HL-60 (cell line): ENCODE measurements around the gene MEP1B.

ENCODE experiments used
- DNase-seq, 2 experiments: peaks; one replicate each; pipeline ENCODE4 v3.0.0-alpha.2; 2010 to 2020; ENCODE audit warnings: low read depth in 1 of 2, low spot score in 1 of 2
- H3K27ac ChIP-seq: fragments of 250-450 bp; sonication (Bioruptor Pico); replicated peaks from 2 replicates; pipeline ENCODE4 v1.5.1; 2020; ENCODE audit warnings: mild to moderate bottlenecking, moderate library complexity
- H3K27me3 ChIP-seq: fragments of 250-450 bp; sonication (Bioruptor Pico); 2 replicates; pipeline ENCODE4 v1.5.1; 2021; ENCODE audit warnings: mild to moderate bottlenecking, moderate library complexity; ENCODE audit not compliant: insufficient read depth, poor library complexity, severe bottlenecking
- H3K4me3 ChIP-seq: replicated peaks from 2 replicates; pipeline ENCODE4 v1.5.1; 2011; ENCODE audit warnings: mild to moderate bottlenecking, control low read depth, low read length; ENCODE audit not compliant: insufficient read depth
- CTCF ChIP-seq: IDR thresholded peaks from one replicate; pipeline ENCODE4 v1.5.1; 2011; ENCODE audit warnings: low read length, control low read depth, inconsistent platforms; ENCODE audit not compliant: insufficient read depth
- GABPA ChIP-seq: IDR thresholded peaks from 2 replicates; pipeline ENCODE4 v1.6.1; 2012; ENCODE audit warnings: low read depth
- POLR2AphosphoS5 ChIP-seq: IDR thresholded peaks from 2 replicates; pipeline ENCODE4 v1.6.1; 2012; ENCODE audit warnings: low read depth
- REST ChIP-seq: IDR thresholded peaks from 2 replicates; pipeline ENCODE4 v1.6.1; 2012; ENCODE audit warnings: low read depth; ENCODE audit not compliant: insufficient replicate concordance
- SPI1 ChIP-seq: IDR thresholded peaks from 2 replicates; pipeline ENCODE4 v1.6.1; 2012; ENCODE audit warnings: low read depth, mild to moderate bottlenecking, borderline replicate concordance

MEP1B gene

GRCh38 chr18:32183503-32183902 is 6.3 kb upstream of the MEP1B start:
- H3K27me3 ChIP-seq: peaks cover 4% of the 10 kb centered on the region
- H3K27ac ChIP-seq: no peak overlapping the region
- TF ChIP-seq POLR2AphosphoS5 (no peak), REST (no peak), GABPA (no peak), SPI1 (no peak), CTCF (no peak)
- no peak for DNase-seq
- H3K4me3 ChIP-seq: no peak overlapping the region

GRCh38 chr18:32190209-32190608 is 370 bp downstream of the MEP1B start:
- peaks cover 13% of the 10 kb centered on the region for H3K27me3 ChIP-seq
- TF ChIP-seq CTCF: no peak
- TF ChIP-seq POLR2AphosphoS5: no peak
- no peak for TF ChIP-seq GABPA
- TF ChIP-seq REST: no peak
- TF ChIP-seq SPI1: no peak
- DNase-seq: no peak
- no peak overlapping the region for H3K4me3 ChIP-seq
- no peak overlapping the region for H3K27ac ChIP-seq

- TF ChIP-seq REST (no peak), SPI1 (no peak), CTCF (no peak), GABPA (no peak), POLR2AphosphoS5 (no peak)
- Histone ChIP-seq H3K27ac (no peak overlapping the region), H3K4me3 (no peak overlapping the region), H3K27me3 (peaks cover 5% of the 10 kb centered on the region)
- DNase-seq: no peak
These were observed 6.3 kb downstream of the MEP1B start for GRCh38 chr18:32195881-32196815.
